HG03025 (cell line): ENCODE results near the gene OR10H3.
"Not testable (repeated sequence)": the region's sequence is repeated elsewhere in the genome, so short reads cannot be mapped to it uniquely, and the experiment has no call there.

Experiments
- ATAC-seq: cut with Tn5 transposase; IDR thresholded peaks from one replicate; pipeline ENCODE4 v1.9.1; 2021; ENCODE audit warnings: mild to moderate bottlenecking, moderate library complexity; ENCODE audit not compliant: unreplicated experiment, low FRiP score

OR10H3 gene

GRCh38 chr19:15737722-15738121, at the start of gene OR10H3:
Gene OR10H3 (plus strand): TSS chr19:15737985. CDS start chr19:15741393, 3,408 bp downstream.
- no peak for ATAC-seq

- ATAC-seq: no peak
Measured at GRCh38 chr19:15696654-15697194, 41.1 kb upstream of the OR10H3 start.

DNA sequence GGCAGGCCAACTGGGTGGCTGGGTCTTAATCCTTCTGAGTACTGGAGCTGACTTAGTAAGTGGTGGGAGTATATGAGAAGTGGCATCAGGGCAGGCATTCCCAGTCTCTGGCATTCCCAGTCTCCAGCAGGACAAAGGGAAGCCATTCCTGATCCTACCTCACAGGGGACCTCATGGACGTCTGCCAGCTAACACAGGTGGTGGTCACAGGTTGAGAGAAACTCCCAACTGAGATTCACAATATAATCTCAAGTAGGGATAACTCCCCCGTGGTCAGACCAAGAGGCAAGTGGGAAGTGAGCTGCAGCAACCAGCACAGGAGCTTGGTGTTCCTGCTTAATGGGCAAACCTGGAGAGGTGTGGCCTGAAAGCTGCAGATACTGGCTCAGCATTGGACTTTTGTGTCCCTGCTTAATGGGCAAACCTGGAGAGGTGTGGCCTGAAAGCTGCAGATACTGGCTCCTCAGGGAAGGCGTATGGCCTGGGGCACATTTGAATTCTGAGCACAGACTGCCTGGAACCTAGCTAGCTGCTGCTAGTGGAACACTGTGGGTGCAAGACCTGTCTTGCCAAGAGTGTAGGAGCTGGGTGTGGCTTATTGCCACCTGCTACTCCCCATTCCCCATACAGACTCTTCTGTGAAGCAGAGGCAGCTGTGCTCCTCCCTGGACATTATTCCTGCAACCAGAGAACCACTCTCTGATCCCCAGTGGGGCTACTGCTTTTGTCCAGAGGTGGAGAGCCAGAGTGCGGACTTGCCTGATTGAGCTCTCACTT, 35.8 kb upstream of the OR10H3 start:
- no peak for ATAC-seq

DNA sequence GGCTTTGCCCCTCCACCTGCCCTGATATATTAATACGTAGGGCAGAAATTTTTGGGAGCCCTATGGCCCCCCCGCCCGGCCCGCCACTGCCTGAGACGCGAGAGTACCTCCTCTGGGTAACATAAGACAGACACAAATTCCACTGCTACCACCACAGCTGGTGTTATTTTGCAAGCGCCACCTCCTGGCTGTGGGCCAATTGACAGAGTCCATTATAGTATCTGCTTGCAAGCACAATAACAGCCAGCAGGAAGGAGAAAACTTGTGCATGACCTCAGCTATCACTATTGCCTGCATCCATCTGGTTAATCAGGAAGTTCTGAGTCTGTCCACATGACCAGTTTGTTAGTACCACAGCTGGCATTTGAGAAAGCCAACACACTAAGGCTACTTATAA, 35.3 kb upstream of the OR10H3 start:
- no peak for ATAC-seq

- no peak for ATAC-seq
Measured at GRCh38 chr19:15714638-15715037, 23.1 kb upstream of the OR10H3 start.

- ATAC-seq: no peak
Measured at GRCh38 chr19:15715642-15716041, 22.1 kb upstream of the OR10H3 start.

DNA sequence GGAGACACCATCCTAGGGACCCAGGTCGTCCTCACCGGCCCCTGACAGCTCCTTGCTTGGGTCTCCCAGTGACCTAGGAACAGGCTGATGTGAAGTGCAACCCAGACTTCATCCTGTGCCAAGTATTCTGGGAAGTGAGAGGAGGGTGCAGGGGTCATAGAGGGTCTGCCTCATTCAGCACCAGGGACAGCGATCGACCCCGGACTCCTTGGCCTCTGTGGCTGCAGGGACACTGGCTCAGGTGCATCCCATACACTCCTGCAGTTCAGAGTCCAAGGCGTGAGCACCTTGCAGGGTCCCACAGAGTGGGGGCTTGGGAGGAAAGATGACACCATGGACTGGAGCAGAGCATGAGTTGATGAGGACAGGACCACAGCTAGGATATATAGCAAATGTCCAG, 20.0 kb upstream of the OR10H3 start:
- no peak for ATAC-seq

GRCh38 chr19:15721268-15721667, 16.5 kb upstream of the OR10H3 start:
- ATAC-seq: no peak

GRCh38 chr19:15722956-15723355, 14.8 kb upstream of the OR10H3 start:
- no peak for ATAC-seq

- ATAC-seq: no peak
Measured at GRCh38 chr19:15727724-15728123, 10.1 kb upstream of the OR10H3 start, which contains the start of gene OR10H2. Gene OR10H2 (plus strand): TSS chr19:15728024. CDS start chr19:15728044, 20 bp downstream.

GRCh38 chr19:15730538-15730937, 7.2 kb upstream of the OR10H3 start:
- no peak for ATAC-seq

- no peak for ATAC-seq
Measured at GRCh38 chr19:15732388-15732787, 5.4 kb upstream of the OR10H3 start.

DNA sequence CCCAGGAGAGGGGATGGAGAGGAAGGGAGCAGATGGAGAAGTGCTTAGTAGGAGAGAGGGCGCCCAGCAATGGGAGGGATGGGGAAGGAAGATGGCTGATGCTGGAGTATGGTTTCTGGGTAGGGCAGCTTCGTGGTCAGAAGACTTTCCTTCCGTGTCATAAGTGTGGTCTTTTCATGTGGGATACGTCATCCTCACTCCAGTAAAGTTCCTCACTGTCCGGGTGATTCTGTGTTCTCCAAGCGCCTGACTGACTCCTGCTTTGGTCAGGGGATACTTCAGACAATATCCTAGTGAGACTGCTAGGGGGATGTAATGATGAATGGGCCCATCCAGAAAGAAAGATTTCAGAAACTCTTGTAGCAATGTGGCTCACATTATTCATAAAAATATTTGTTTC, 3.9 kb upstream of the OR10H3 start:
- ATAC-seq: no peak

DNA sequence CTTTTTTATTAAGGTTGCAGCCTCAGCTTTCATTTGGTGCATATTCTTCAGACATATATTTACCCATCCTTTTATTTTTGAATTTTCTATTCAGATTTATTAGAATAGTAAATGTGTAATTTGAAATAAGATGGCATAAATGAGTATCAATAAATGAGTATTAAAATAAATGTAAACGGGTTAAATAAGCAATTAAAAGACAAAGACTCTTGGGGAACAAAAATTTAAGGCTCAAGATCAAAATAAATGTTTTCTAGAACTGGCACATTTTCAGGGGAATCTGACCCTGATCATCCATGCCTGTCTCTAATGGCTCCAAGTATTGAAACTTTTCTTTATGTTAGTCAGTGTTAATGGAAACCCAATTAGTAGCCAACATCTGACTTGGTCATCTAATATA, 3.0 kb downstream of the OR10H3 start:
- ATAC-seq: no peak

DNA sequence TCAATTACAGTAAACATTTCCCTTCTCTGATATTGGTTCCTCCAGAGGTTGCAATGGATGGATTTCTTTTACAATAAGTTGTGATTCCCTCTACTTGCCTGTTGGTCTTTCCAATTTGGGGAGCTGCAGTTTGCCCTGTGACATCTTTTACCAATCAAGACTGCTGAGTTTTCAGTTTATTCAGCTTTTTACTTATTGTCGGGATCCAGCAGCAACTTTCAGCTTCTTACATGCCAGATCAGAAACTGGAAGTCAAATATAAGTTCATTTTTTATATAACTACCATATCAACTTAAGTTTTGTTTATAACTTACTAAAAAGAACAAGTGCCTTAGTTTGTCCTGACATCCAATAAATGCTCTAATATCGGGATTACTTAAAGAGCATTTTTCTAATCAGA, 10.5 kb downstream of the OR10H3 start:
- no peak for ATAC-seq

DNA sequence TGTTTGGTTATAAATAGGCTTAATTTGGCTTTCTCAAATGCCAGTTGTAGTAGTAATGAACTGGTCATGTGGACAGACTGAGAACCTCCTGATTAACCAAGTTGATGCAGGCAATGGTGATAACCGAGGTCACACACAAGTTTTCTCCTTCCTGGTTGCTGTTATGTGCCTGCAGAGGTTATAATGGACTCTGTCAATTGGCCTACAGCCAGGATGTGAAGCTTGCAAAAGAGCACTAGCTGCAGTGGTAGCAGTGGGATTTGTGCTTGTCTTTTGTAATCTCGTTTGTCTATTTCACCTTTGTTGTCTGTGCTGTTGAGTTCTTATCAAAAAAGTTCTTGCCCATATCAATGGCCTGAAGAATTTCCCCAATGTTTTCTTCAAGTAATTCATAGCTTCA, 20.6 kb downstream of the OR10H3 start:
- ATAC-seq: no peak

GRCh38 chr19:15759962-15760565, 22.3 kb downstream of the OR10H3 start:
- no peak for ATAC-seq

DNA sequence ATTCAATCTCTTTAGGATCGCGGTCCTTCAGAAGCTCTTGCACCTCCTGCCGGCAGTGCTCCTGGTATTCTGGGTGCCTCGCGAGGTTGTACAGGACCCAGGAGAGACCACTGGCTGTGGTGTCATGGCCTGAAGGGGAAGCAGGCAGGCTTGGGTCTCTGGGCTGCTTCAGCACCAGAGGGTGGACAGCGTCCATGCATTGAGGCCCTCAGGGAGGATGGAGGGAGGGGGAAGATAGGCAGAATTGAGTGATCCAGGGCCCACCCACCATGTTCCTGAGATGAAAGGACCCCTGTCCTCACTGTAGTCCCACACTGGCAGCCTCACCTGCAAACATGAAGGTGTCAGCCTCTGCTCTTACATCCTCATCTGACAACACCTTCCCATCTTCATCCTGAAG, 31.8 kb downstream of the OR10H3 start:
- ATAC-seq: no peak

DNA sequence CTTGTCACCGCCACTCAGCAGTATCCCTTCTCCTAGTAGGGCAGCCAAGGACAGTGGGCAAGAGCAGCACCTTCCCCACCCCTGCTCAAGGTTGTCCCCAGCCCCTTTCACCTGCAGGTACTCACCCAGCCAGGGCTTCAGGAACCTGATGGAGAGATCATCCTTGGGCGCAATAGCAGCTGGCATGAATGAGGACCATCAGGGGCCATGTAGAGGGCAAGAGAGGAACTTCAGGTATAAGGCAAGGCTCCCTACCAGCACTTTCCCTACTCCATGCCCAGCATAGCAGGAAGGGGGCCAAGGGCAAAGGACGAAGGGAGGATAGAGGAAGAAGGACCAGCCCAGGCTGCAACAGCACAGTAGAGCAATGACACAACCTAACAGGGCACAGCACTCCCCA, 36.4 kb downstream of the OR10H3 start:
- ATAC-seq: not testable (repeated sequence)

- no peak for ATAC-seq
Measured at GRCh38 chr19:15775249-15775648, 37.5 kb downstream of the OR10H3 start.

GRCh38 chr19:15776264-15776663, 38.5 kb downstream of the OR10H3 start:
- ATAC-seq: no peak
